SW 1271 (cell line): ENCODE measurements around the gene SPATA16.
A peak's percentile ranks its signal among the peaks of the same experiment; 100 is the strongest.
"Not testable (repeated sequence)": the region's sequence is repeated elsewhere in the genome, so short reads cannot be mapped to it uniquely, and the experiment has no call there.

Experiments
- DNase-seq, 2 experiments: peaks; one replicate each; lab custom pipeline; 2025; lab: John Stamatoyannopoulos, UW

SPATA16 gene

GRCh38 chr3:173140986-173141385, at the start of gene SPATA16:
Gene SPATA16, minus strand, starts transcription at chr3:173141235. Its CDS starts 23,504 bp downstream, at chr3:173117731.
- DNase-seq, result no peak

GRCh38 chr3:173183022-173183421, 42.0 kb upstream of the SPATA16 start:
- DNase-seq, result not testable (repeated sequence)

- DNase-seq, result no peak
Measured at GRCh38 chr3:173173652-173174051, 32.6 kb upstream of the SPATA16 start.

GRCh38 chr3:173159139-173159538, 18.1 kb upstream of the SPATA16 start:
- DNase-seq, result not testable (repeated sequence)

- DNase-seq, result not testable (repeated sequence)
Measured at GRCh38 chr3:173156533-173156932, 15.5 kb upstream of the SPATA16 start.

GRCh38 chr3:173153631-173154030, 12.6 kb upstream of the SPATA16 start:
- DNase-seq, result no peak

GRCh38 chr3:173139420-173139819, 1.6 kb downstream of the SPATA16 start:
- no peak for DNase-seq

- no peak for DNase-seq
Measured at GRCh38 chr3:173138026-173138425, 3.0 kb downstream of the SPATA16 start.

- DNase-seq, result no peak
Measured at GRCh38 chr3:173135059-173135458, 6.0 kb downstream of the SPATA16 start.

- no peak for DNase-seq
Measured at GRCh38 chr3:173128633-173129032, 12.4 kb downstream of the SPATA16 start.

- no peak for DNase-seq
Measured at GRCh38 chr3:173111321-173111720, 29.7 kb downstream of the SPATA16 start.

- no peak for DNase-seq
Measured at GRCh38 chr3:173109143-173109542, 31.9 kb downstream of the SPATA16 start.

- no peak for DNase-seq
Measured at GRCh38 chr3:173103469-173103868, 37.6 kb downstream of the SPATA16 start.

GRCh38 chr3:173098959-173099358, 42.1 kb downstream of the SPATA16 start:
- no peak for DNase-seq

GRCh38 chr3:173096994-173097785, 43.8 kb downstream of the SPATA16 start:
- peak in 1 of 2 experiments; percentile 12 for DNase-seq

- DNase-seq, result no peak
Measured at GRCh38 chr3:173096140-173096539, 44.9 kb downstream of the SPATA16 start.

- no peak for DNase-seq
Measured at GRCh38 chr3:173092038-173092437, 49.0 kb downstream of the SPATA16 start.

- no peak for DNase-seq
Measured at GRCh38 chr3:173090492-173090891, 50.5 kb downstream of the SPATA16 start.

GRCh38 chr3:173089283-173089682, 51.8 kb downstream of the SPATA16 start:
- DNase-seq, result no peak

- no peak for DNase-seq
Measured at GRCh38 chr3:173078525-173078924, 62.5 kb downstream of the SPATA16 start.

- DNase-seq, result no peak
Measured at GRCh38 chr3:173066044-173067004, 74.7 kb downstream of the SPATA16 start.

- DNase-seq, result no peak
Measured at GRCh38 chr3:173065543-173065981, 75.5 kb downstream of the SPATA16 start.

- DNase-seq, result no peak
Measured at GRCh38 chr3:173064631-173065030, 76.4 kb downstream of the SPATA16 start.
